Astrocyte (in vitro differentiated cells and primary cell): ENCODE measurements around the gene TRIP13. TPM values are rescaled to one million over a fixed set of nuclear protein-coding genes. Genes with fewer than 3 reads are reported as not detected.
"Not testable (repeated sequence)": the region's sequence is repeated elsewhere in the genome, so short reads cannot be mapped to it uniquely, and the experiment has no call there.

Experiments used
- DNase-seq: peaks from one replicate; pipeline ENCODE4 v3.0.0-alpha.2; 2010; ENCODE audit warnings: low read depth
- FAIRE-seq: peaks from 2 replicates; lab custom pipeline; 2011; peaks lifted over from hg19 to GRCh38; lab: Jason Lieb, UNC
- H2AFZ ChIP-seq: 2 replicates; pipeline ENCODE4 v1.6.0; 2012; ENCODE audit warnings: low read depth, low read length, inconsistent platforms
- H3K27ac ChIP-seq: 2 replicates; pipeline ENCODE4 v1.5.1; 2011; ENCODE audit warnings: low read depth, low read length, inconsistent platforms
- H3K27me3 ChIP-seq: 2 replicates; pipeline ENCODE4 v1.6.0; 2011; ENCODE audit warnings: low read length, inconsistent platforms; ENCODE audit not compliant: insufficient read depth
- H3K36me3 ChIP-seq: 2 replicates; pipeline ENCODE4 v1.5.1; 2011; ENCODE audit warnings: low read length, inconsistent platforms; ENCODE audit not compliant: insufficient read depth
- H3K4me1 ChIP-seq: 2 replicates; pipeline ENCODE4 v1.5.1; 2011; ENCODE audit warnings: low read length, inconsistent platforms; ENCODE audit not compliant: insufficient read depth
- H3K4me2 ChIP-seq: 2 replicates; pipeline ENCODE4 v1.6.0; 2012; ENCODE audit warnings: low read length, inconsistent platforms
- H3K4me3 ChIP-seq: 2 replicates; pipeline ENCODE4 v1.5.1; 2011; ENCODE audit warnings: low read depth, mild to moderate bottlenecking, low read length, inconsistent platforms; ENCODE audit not compliant: insufficient read depth
- H3K79me2 ChIP-seq: 2 replicates; pipeline ENCODE4 v1.6.0; 2012; ENCODE audit warnings: mild to moderate bottlenecking, low read length, inconsistent platforms; ENCODE audit not compliant: insufficient read depth
- H3K9ac ChIP-seq: 2 replicates; pipeline ENCODE4 v1.6.0; 2012; ENCODE audit warnings: mild to moderate bottlenecking, low read length, inconsistent platforms
- H3K9me3 ChIP-seq: 2 replicates; pipeline ENCODE4 v1.5.1; 2012; ENCODE audit warnings: low read depth, mild to moderate bottlenecking, low read length, inconsistent platforms; ENCODE audit not compliant: insufficient read depth
- H4K20me1 ChIP-seq: 2 replicates; pipeline ENCODE4 v1.6.0; 2012; ENCODE audit warnings: low read length, inconsistent platforms; ENCODE audit not compliant: insufficient read depth
- H3K27ac Mint-ChIP-seq: one replicate; pipeline ENCODE4 v1.8.0; 2021; ENCODE audit warnings: mild to moderate bottlenecking, mixed read lengths; ENCODE audit not compliant: unreplicated experiment
- H3K27me3 Mint-ChIP-seq: one replicate; pipeline ENCODE4 v1.8.0; 2021; ENCODE audit warnings: low read depth, mixed read lengths; ENCODE audit not compliant: unreplicated experiment
- H3K36me3 Mint-ChIP-seq: one replicate; pipeline ENCODE4 v1.8.0; 2021; ENCODE audit warnings: low read depth, mixed read lengths; ENCODE audit not compliant: unreplicated experiment
- H3K4me1 Mint-ChIP-seq: one replicate; pipeline ENCODE4 v1.8.0; 2021; ENCODE audit warnings: low read depth, mixed read lengths; ENCODE audit not compliant: unreplicated experiment
- H3K4me3 Mint-ChIP-seq: one replicate; pipeline ENCODE4 v1.8.0; 2021; ENCODE audit warnings: mild to moderate bottlenecking, moderate library complexity, mixed read lengths; ENCODE audit not compliant: unreplicated experiment
- H3K9me3 Mint-ChIP-seq: one replicate; pipeline ENCODE4 v1.8.0; 2021; ENCODE audit warnings: mild to moderate bottlenecking, mixed read lengths; ENCODE audit not compliant: unreplicated experiment
- EZH2 ChIP-seq: IDR thresholded peaks from 2 replicates; pipeline ENCODE4 v1.6.1; 2012; ENCODE audit warnings: mild to moderate bottlenecking, low read length, inconsistent platforms; ENCODE audit not compliant: insufficient read depth
- total RNA-seq: library from RNA; stranded (reverse); gene quantifications from 2 replicates; pipeline ENCODE4 v1.2.1, GENCODE V29; 2021
- TF ChIP-seq, protein P1 (sequence below): IDR thresholded peaks from 2 replicates; pipeline ENCODE4 v1.5.1; 2011; ENCODE audit warnings: low read depth, mild to moderate bottlenecking, inconsistent platforms, low read length, moderate library complexity; ENCODE audit not compliant: insufficient read depth

TRIP13 gene
- total RNA-seq, 1 donor from 2014 or later, result 7.3 TPM

DNA sequence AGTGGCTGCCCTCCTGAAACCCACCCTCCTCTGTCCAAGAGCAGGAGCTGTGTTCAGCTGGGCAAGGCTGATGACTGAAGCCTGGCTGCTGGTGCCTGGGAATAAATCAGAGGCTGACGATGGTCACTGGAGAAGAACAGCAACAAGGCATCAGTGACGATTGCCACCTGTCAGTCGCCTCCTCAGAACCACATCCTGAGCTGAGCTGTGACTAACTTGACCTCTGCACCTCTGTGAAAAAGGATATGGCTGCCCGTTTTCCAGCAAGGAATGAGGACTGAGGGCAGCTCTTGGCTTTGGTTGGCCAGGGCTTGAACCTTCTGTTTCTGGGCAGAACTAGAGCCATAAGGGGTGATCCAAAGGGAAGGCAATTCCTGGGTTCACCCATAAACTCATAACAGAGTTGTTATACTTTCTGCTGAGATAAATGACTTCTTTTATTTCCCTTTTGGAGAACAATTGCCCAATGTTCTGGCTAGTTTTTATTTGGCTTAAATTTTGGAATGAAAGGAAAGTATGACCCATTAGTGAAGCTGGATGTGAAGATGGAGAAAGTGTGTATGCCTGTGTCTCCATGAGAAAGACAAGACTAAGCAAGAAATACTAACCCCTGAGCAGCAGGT is 40.1 kb downstream of the TRIP13 start:
- Mint-ChIP-seq H3K27ac (no peak overlapping the region), H3K4me1 (no peaks in the 10 kb centered on the region), H3K36me3 (peaks cover 6% of the 10 kb centered on the region), H3K27me3 (peaks cover 71% of the 10 kb centered on the region), H3K4me3 (no peak overlapping the region), H3K9me3 (peaks cover 10% of the 10 kb centered on the region)
- TF ChIP-seq, protein P1, sequence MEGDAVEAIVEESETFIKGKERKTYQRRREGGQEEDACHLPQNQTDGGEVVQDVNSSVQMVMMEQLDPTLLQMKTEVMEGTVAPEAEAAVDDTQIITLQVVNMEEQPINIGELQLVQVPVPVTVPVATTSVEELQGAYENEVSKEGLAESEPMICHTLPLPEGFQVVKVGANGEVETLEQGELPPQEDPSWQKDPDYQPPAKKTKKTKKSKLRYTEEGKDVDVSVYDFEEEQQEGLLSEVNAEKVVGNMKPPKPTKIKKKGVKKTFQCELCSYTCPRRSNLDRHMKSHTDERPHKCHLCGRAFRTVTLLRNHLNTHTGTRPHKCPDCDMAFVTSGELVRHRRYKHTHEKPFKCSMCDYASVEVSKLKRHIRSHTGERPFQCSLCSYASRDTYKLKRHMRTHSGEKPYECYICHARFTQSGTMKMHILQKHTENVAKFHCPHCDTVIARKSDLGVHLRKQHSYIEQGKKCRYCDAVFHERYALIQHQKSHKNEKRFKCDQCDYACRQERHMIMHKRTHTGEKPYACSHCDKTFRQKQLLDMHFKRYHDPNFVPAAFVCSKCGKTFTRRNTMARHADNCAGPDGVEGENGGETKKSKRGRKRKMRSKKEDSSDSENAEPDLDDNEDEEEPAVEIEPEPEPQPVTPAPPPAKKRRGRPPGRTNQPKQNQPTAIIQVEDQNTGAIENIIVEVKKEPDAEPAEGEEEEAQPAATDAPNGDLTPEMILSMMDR, result no peak
- TF ChIP-seq EZH2, result no peak
- DNase-seq (no peak), FAIRE-seq (no peak)
- no peaks in the 10 kb centered on the region for H4K20me1 ChIP-seq
- H2AFZ ChIP-seq, result no peak overlapping the region
- H3K4me2 ChIP-seq, result no peak overlapping the region
- H3K9me3 ChIP-seq, result no peaks in the 10 kb centered on the region
- no peak overlapping the region for H3K27ac ChIP-seq
- no peak overlapping the region for H3K9ac ChIP-seq
- H3K4me3 ChIP-seq, result no peak overlapping the region
- H3K27me3 ChIP-seq, result peaks cover 67% of the 10 kb centered on the region
- no peaks in the 10 kb centered on the region for H3K79me2 ChIP-seq
- H3K36me3 ChIP-seq, result no peaks in the 10 kb centered on the region
- no peaks in the 10 kb centered on the region for H3K4me1 ChIP-seq

DNA sequence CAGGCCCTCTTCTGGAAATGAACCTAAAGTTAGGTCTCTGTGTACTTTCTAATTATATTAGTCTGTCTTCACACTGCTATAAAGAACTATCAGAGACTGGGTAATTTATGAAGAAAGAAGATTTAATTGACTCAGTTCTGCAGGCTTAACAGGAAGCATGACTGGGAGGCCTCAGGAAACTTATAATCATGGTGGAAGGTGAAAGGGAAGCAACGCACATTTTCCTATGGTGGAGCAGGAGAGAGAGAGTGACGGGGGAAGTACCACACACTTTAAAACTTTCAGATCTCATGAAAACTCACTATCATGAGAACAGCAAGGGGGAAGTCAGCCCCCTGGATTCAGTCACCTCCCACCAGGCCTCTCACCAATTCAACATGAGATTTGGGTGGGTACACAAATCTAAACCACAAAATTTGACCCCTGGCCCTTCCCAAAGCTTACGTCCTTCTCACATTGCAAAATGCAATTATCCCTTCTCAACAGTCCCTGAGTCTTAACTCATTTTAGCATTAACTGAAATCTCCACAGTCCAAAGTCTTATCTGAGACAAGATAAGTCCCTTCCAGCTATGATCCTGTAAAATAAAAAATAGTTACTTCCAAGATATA is 40.7 kb downstream of the TRIP13 start:
- no peaks in the 10 kb centered on the region for H3K79me2 ChIP-seq
- FAIRE-seq, result no peak

DNA sequence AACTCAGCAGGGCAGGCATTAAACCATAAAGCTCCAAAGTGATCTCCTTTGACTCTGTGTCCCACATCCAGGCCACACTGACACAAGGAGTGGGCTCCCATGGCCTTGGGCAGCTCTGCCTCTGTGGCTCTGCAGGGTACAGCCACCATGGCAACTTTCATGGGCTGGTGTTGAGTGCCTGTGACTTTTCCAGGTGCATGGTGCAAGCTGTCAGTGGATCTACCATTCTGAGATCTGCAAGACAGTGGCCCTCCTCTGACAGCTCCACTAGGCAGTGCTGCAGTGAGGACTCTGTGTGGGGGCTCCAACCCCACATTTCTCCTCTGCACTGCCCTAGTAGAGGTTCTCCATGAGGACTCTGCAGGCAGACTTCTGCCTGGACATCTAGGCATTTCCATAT is 41.3 kb downstream of the TRIP13 start:
- not testable (repeated sequence) for DNase-seq, H3K4me2 ChIP-seq, H3K9me3 ChIP-seq, H3K4me1 ChIP-seq, H3K36me3 ChIP-seq, H3K27ac Mint-ChIP-seq, H3K9ac ChIP-seq, FAIRE-seq, H3K4me3 ChIP-seq, H3K36me3 Mint-ChIP-seq, H3K27ac ChIP-seq, H3K79me2 ChIP-seq, H3K4me3 Mint-ChIP-seq, H2AFZ ChIP-seq, H3K9me3 Mint-ChIP-seq, H3K4me1 Mint-ChIP-seq, H4K20me1 ChIP-seq
- peaks cover 70% of the 10 kb centered on the region for H3K27me3 Mint-ChIP-seq
- peaks cover 75% of the 10 kb centered on the region for H3K27me3 ChIP-seq

More for the DNA sequence above, 40.7 kb downstream of the TRIP13 start:
- Histone ChIP-seq H2AFZ (no peak overlapping the region), H3K4me1 (no peaks in the 10 kb centered on the region), H3K4me2 (no peak overlapping the region), H3K9me3 (no peaks in the 10 kb centered on the region), H3K27me3 (peaks cover 71% of the 10 kb centered on the region), H4K20me1 (no peaks in the 10 kb centered on the region), H3K4me3 (no peak overlapping the region), H3K27ac (no peak overlapping the region), H3K9ac (no peak overlapping the region), H3K36me3 (no peaks in the 10 kb centered on the region)
- Mint-ChIP-seq H3K36me3 (peaks cover 6% of the 10 kb centered on the region), H3K4me1 (no peaks in the 10 kb centered on the region), H3K27me3 (peaks cover 70% of the 10 kb centered on the region), H3K27ac (no peak overlapping the region), H3K9me3 (peaks cover 9% of the 10 kb centered on the region), H3K4me3 (no peak overlapping the region)
- DNase-seq, result no peak
- TF ChIP-seq, protein P1, result no peak
- TF ChIP-seq EZH2, result no peak

- H3K4me2 ChIP-seq, H3K9me3 ChIP-seq, H4K20me1 ChIP-seq, FAIRE-seq, H3K4me1 Mint-ChIP-seq, H3K36me3 Mint-ChIP-seq, H3K4me1 ChIP-seq, H3K9ac ChIP-seq, H3K79me2 ChIP-seq, H3K36me3 ChIP-seq, H2AFZ ChIP-seq, H3K4me3 ChIP-seq, H3K9me3 Mint-ChIP-seq, H3K27ac ChIP-seq, DNase-seq, H3K27ac Mint-ChIP-seq, H3K4me3 Mint-ChIP-seq: not testable (repeated sequence)
- peaks cover 78% of the 10 kb centered on the region for H3K27me3 ChIP-seq
- peaks cover 65% of the 10 kb centered on the region for H3K27me3 Mint-ChIP-seq
Measured at GRCh38 chr5:934381-934967, 41.8 kb downstream of the TRIP13 start.
